ENCODE measurements around the gene IL3.

The IL3 gene

GRCh38 chr5:132110930-132111329 lies 50.5 kb downstream of the IL3 start:
- no peak for TF ChIP-seq CTCF (IDR thresholded peaks at IDR 0.05; ENCODE audit: low read length, missing control alignments)
- no peak for DNase-seq (ENCODE audit: low read depth)
- H3K4me3 ChIP-seq (replicated peaks; ENCODE audit: low read depth, low read length) = no peak overlapping the region

GRCh38 chr5:132112111-132112510 lies 51.7 kb downstream of the IL3 start:
- TF ChIP-seq CTCF (IDR thresholded peaks at IDR 0.05; ENCODE audit: low read length, missing control alignments) = no peak
- DNase-seq (ENCODE audit: low read depth) = no peak
- no peak overlapping the region for H3K4me3 ChIP-seq (replicated peaks; ENCODE audit: low read depth, low read length)

Measured in fibroblast of pulmonary artery (primary cell).